ENCODE data around the gene ZNF791.

The ZNF791 gene

GRCh38 chr19:12660980-12661379 lies 50.3 kb downstream of the ZNF791 start:
- no peak for TF ChIP-seq ZFX (IDR thresholded peaks at IDR 0.05)
- TF ChIP-seq CTCF (conservative IDR thresholded peaks at IDR 0.05) = no peak

GRCh38 chr19:12664406-12665280 lies 53.9 kb downstream of the ZNF791 start:
- TF ChIP-seq CTCF (conservative IDR thresholded peaks at IDR 0.05) (no peak), ZFX (IDR thresholded peaks at IDR 0.05) (no peak)
- H3K27ac ChIP-seq = no peak overlapping the region

More at GRCh38 chr19:12660980-12661379, 50.3 kb downstream of the ZNF791 start:
- H3K27ac ChIP-seq = no peak overlapping the region

GRCh38 chr19:12665281-12665573 lies 54.5 kb downstream of the ZNF791 start:
- TF ChIP-seq ZFX (IDR thresholded peaks at IDR 0.05) (no peak), CTCF (conservative IDR thresholded peaks at IDR 0.05) (no peak)
- no peak overlapping the region for H3K27ac ChIP-seq

- TF ChIP-seq CTCF (conservative IDR thresholded peaks at IDR 0.05) (no peak), ZFX (IDR thresholded peaks at IDR 0.05) (no peak)
- H3K27ac ChIP-seq = peak overlapping the region; percentile 61
These were observed 55.0 kb downstream of the ZNF791 start for GRCh38 chr19:12665671-12666264.

GRCh38 chr19:12666265-12667048 lies 55.7 kb downstream of the ZNF791 start, which contains the start of the genes MAN2B1 and WDR83:
MAN2B1 (minus strand) TSS chr19:12666742; CDS start chr19:12666701, 41 bp downstream.
WDR83 (plus strand) TSS chr19:12666807; CDS start chr19:12669791, 2,984 bp downstream.
- TF ChIP-seq ZFX (IDR thresholded peaks at IDR 0.05) (0 out of 2 replicates have a peak, but pooled peaks have one; percentile 17), CTCF (conservative IDR thresholded peaks at IDR 0.05) (no peak)
- H3K27ac ChIP-seq = peak within 1 kb of the TSS; percentile 61

GRCh38 chr19:12667731-12668302 lies 57.1 kb downstream of the ZNF791 start:
- TF ChIP-seq ZFX (IDR thresholded peaks at IDR 0.05) (no peak), CTCF (conservative IDR thresholded peaks at IDR 0.05) (no peak)
- H3K27ac ChIP-seq = peak overlapping the region; percentile 85; the same call in 1 of the 2 replicates
